ENCODE data around the gene FCER1G. TPM values are rescaled to one million over a fixed set of nuclear protein-coding genes. Genes with fewer than 3 reads are reported as not detected.

FCER1G gene
- total and polyA plus RNA-seq, 9 of the 15 experiments (the other 6 are each of a cell fraction or from before 2014, with no cell fraction given) = 0.15 to 0.69 (median 0.31) TPM; not detected in 2

DNA sequence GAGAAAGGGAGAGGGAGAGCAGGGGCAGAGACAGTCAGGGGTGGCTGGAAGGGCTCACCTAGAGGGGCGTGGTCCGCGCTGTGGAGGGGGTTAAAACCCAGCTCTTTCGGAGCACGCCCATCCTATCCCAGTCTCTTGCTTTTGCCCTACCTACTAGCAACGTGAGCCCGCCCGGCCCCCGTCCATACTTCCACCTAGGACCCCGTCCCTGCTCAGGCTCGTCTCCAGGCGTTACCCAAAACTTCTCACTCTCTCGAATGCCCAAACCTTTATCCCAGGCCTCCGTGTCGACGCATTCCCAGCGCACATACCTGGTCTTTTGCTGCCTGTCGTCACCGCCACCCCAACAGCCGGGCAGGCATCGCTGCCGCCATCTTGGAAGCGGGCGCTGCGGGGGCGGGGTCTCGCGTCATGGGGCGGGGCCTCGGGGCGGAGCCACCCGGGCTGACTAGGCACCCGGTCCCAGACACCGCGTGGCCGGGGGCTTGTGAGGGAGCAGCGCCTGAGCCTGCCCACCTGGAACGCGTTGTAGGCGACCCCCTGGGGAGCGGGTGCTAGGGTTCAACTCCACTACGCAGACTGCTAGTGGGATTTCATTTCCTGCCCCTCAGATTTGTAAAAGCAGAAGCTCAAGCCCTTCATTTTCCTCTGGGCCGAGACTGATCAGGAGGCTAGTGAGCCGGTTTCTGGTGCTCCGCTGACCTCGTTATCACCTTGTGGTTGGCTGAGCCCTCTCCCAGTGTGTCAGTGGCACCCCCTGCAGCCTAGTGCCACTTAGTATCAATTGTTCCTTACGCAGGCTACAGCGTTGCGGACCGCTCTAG, 37.8 kb upstream of the FCER1G start, which contains the start of gene B4GALT3 (continued):
- TF ChIP-seq ARID4B (CRISPR knock-in tag; IDR thresholded peaks at IDR 0.05) (peak; percentile 83), KAT8 (IDR thresholded peaks at IDR 0.05; ENCODE audit: low read depth) (no peak), ARNT (IDR thresholded peaks at IDR 0.05) (no peak), RNF2 (IDR thresholded peaks at IDR 0.05) (peak; percentile 83; the same call in 1 of the 2 replicates), UBTF (IDR thresholded peaks at IDR 0.05; ENCODE audit: borderline replicate concordance in 1 of 2, low read depth in 2 of 2, low read length in 2 of 2) (0 out of 4 replicates have a peak, but pooled peaks of 1 of the 2 experiments have one; percentile 50), ZNF3 (CRISPR knock-in tag; IDR thresholded peaks at IDR 0.05) (no peak), RAD21 (CRISPR knock-in tag; conservative IDR thresholded peaks at IDR 0.05 in 1 of 2, IDR thresholded peaks at IDR 0.05 in 1 of 2) (peak; percentile 87 to 88), IRF9 (tag; IDR thresholded peaks at IDR 0.05) (no peak), BRD4 (IDR thresholded peaks at IDR 0.05) (no peak), TRIM28 (IDR thresholded peaks at IDR 0.05) (no peak)
- TF ChIP-seq, protein P1, sequence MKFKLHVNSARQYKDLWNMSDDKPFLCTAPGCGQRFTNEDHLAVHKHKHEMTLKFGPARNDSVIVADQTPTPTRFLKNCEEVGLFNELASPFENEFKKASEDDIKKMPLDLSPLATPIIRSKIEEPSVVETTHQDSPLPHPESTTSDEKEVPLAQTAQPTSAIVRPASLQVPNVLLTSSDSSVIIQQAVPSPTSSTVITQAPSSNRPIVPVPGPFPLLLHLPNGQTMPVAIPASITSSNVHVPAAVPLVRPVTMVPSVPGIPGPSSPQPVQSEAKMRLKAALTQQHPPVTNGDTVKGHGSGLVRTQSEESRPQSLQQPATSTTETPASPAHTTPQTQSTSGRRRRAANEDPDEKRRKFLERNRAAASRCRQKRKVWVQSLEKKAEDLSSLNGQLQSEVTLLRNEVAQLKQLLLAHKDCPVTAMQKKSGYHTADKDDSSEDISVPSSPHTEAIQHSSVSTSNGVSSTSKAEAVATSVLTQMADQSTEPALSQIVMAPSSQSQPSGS (CRISPR knock-in tag; IDR thresholded peaks at IDR 0.05) = no peak
- TF ChIP-seq, protein P2, sequence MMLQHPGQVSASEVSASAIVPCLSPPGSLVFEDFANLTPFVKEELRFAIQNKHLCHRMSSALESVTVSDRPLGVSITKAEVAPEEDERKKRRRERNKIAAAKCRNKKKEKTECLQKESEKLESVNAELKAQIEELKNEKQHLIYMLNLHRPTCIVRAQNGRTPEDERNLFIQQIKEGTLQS (IDR thresholded peaks at IDR 0.05) = peak; percentile 31; the same call in 1 of the 2 replicates
- TF ChIP-seq, protein P2 (CRISPR knock-in tag; conservative IDR thresholded peaks at IDR 0.05) = no peak
- TF ChIP-seq, protein P3, sequence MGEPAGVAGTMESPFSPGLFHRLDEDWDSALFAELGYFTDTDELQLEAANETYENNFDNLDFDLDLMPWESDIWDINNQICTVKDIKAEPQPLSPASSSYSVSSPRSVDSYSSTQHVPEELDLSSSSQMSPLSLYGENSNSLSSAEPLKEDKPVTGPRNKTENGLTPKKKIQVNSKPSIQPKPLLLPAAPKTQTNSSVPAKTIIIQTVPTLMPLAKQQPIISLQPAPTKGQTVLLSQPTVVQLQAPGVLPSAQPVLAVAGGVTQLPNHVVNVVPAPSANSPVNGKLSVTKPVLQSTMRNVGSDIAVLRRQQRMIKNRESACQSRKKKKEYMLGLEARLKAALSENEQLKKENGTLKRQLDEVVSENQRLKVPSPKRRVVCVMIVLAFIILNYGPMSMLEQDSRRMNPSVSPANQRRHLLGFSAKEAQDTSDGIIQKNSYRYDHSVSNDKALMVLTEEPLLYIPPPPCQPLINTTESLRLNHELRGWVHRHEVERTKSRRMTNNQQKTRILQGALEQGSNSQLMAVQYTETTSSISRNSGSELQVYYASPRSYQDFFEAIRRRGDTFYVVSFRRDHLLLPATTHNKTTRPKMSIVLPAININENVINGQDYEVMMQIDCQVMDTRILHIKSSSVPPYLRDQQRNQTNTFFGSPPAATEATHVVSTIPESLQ (CRISPR knock-in tag; IDR thresholded peaks at IDR 0.05) = 0 out of 2 replicates have a peak, but pooled peaks have one; percentile 72
